Sigmoid colon (tissue), 4 donors: ENCODE data around the gene TXNL4A.

Experiments
- EP300 ChIP-seq, 4 donors: sonication (generic); formaldehyde crosslinking; IDR thresholded peaks; one replicate each; pipeline ENCODE4 v1.6.1; 2017; ENCODE audit warnings: antibody characterized with exemption in 4 of 4
- TF ChIP-seq, protein P1 (sequence below), 4 experiments: fragments of 450-650 bp in 3 of 4; fragments of 200-600 bp in 1 of 4; IDR thresholded peaks; one replicate each; pipeline ENCODE4 v1.5.1; 2016 to 2019; ENCODE audit warnings: antibody characterized with exemption in 4 of 4, mild to moderate bottlenecking in 3 of 4, moderate library complexity in 2 of 4

DNA sequence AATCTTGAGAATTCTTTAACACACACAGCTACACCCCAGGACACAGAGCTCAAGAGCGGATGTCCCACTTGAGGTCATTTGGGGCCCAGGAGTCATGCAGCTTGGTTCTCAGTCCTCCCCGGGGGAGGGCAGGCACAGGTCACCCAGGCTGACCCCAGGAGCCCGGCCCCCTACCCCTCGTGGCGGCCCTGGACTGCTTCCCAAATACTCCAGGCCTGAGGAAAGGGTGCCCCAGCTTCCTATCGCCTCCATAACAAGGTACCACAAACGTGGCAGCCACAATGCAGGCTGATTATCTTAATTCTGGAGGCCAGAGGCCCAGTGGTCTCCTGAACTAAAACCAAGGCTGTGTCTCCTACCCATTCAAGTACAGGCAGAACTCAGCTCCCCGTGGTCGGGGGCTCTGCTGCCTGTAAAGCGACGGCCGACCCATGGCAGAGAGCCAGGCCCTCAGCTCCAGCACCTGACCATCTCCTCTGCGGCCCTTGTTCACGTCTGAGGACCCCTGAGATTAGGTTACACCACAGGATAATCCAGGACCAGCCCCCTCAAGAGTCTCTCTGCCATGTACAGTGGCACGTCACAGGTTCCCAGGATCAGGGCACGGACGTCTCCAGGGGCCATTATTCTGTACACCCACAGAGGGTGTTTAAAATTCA, 47.4 kb downstream of the TXNL4A start:
- no peak for TF ChIP-seq EP300 (IDR thresholded peaks at IDR 0.05)
- TF ChIP-seq, protein P1, sequence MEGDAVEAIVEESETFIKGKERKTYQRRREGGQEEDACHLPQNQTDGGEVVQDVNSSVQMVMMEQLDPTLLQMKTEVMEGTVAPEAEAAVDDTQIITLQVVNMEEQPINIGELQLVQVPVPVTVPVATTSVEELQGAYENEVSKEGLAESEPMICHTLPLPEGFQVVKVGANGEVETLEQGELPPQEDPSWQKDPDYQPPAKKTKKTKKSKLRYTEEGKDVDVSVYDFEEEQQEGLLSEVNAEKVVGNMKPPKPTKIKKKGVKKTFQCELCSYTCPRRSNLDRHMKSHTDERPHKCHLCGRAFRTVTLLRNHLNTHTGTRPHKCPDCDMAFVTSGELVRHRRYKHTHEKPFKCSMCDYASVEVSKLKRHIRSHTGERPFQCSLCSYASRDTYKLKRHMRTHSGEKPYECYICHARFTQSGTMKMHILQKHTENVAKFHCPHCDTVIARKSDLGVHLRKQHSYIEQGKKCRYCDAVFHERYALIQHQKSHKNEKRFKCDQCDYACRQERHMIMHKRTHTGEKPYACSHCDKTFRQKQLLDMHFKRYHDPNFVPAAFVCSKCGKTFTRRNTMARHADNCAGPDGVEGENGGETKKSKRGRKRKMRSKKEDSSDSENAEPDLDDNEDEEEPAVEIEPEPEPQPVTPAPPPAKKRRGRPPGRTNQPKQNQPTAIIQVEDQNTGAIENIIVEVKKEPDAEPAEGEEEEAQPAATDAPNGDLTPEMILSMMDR (IDR thresholded peaks at IDR 0.05) = no peak
